Neural cell (in vitro differentiated cells): ENCODE measurements around the gene SELENON. TPM values are rescaled to one million over a fixed set of nuclear protein-coding genes. Genes with fewer than 3 reads are reported as not detected.

Source experiments
- H2AFZ ChIP-seq: fragments of 200-600, 300-800 bp; sonication (generic), shearing (Covaris generic); 2 replicates; pipeline ENCODE4 v1.6.0; 2014; ENCODE audit warnings: low read depth, mild to moderate bottlenecking, antibody characterized with exemption, low read length, moderate library complexity
- H3F3A ChIP-seq: fragments of 200-600 bp; shearing (Covaris generic); 2 replicates; pipeline ENCODE4 v1.6.1; 2016; ENCODE audit warnings: mild to moderate bottlenecking, moderate library complexity, mixed read lengths, antibody characterized with exemption, low read length; ENCODE audit not compliant: insufficient read depth, poor library complexity, severe bottlenecking
- H3K27ac ChIP-seq: fragments of 200-600, 300-800 bp; sonication (generic), shearing (Covaris generic); 2 replicates; pipeline ENCODE4 v1.5.1; 2014; ENCODE audit warnings: mild to moderate bottlenecking, low read length, moderate library complexity
- H3K27me3 ChIP-seq: fragments of 300-800, 200-600 bp; sonication (generic), shearing (Covaris generic); 2 replicates; pipeline ENCODE4 v1.6.0; 2014; ENCODE audit warnings: mild to moderate bottlenecking, low read depth, low read length, moderate library complexity; ENCODE audit not compliant: insufficient read depth
- H3K36me3 ChIP-seq: fragments of 300-800, 200-600 bp; sonication (generic), shearing (Covaris generic); 2 replicates; pipeline ENCODE4 v1.5.1; 2014; ENCODE audit warnings: mild to moderate bottlenecking, antibody characterized with exemption, low read length, moderate library complexity; ENCODE audit not compliant: insufficient read depth
- H3K4me2 ChIP-seq: fragments of 300-800, 200-600 bp; sonication (generic), shearing (Covaris generic); 2 replicates; pipeline ENCODE4 v1.6.0; 2014; ENCODE audit warnings: mild to moderate bottlenecking, low read length
- H3K4me3 ChIP-seq: fragments of 300-800, 200-600 bp; sonication (generic), shearing (Covaris generic); 2 replicates; pipeline ENCODE4 v1.5.1; 2014; ENCODE audit warnings: mild to moderate bottlenecking, low read length, moderate library complexity
- H3K79me2 ChIP-seq: fragments of 200-600 bp; shearing (Covaris generic); replicated peaks from 2 replicates; pipeline ENCODE4 v1.6.0; 2014; ENCODE audit warnings: mild to moderate bottlenecking, low read length, moderate library complexity; ENCODE audit not compliant: insufficient read depth
- H3K9ac ChIP-seq: fragments of 300-800, 200-600 bp; sonication (generic), shearing (Covaris generic); 2 replicates; pipeline ENCODE4 v1.6.1; 2016; ENCODE audit warnings: mild to moderate bottlenecking, low read length, mixed read lengths
- H3K9me2 ChIP-seq: fragments of 200-600 bp; shearing (Covaris generic); 2 replicates; pipeline ENCODE4 v1.6.1; 2016; ENCODE audit warnings: mild to moderate bottlenecking, low read length, mixed read lengths; ENCODE audit not compliant: insufficient read depth
- H3K9me3 ChIP-seq: fragments of 200-600, 300-800 bp; sonication (generic), shearing (Covaris generic); 2 replicates; pipeline ENCODE4 v1.6.1; 2016; ENCODE audit warnings: mild to moderate bottlenecking, mixed run types, low read length, moderate library complexity, mixed read lengths
- H4K20me1 ChIP-seq: fragments of 200-600 bp; shearing (Covaris generic); 2 replicates; pipeline ENCODE4 v1.6.1; 2016; ENCODE audit warnings: mild to moderate bottlenecking, mixed run types; ENCODE audit not compliant: insufficient read depth
- EP300 ChIP-seq: fragments of 450-650 bp; conservative IDR thresholded peaks from 2 replicates; pipeline ENCODE4 v1.6.1; 2014; ENCODE audit warnings: antibody characterized with exemption, mild to moderate bottlenecking, moderate library complexity; ENCODE audit not compliant: poor library complexity, severe bottlenecking
- EZH2 ChIP-seq: fragments of 200-600, 300-800 bp; shearing (Covaris generic), sonication (generic); IDR thresholded peaks from 2 replicates; pipeline ENCODE4 v1.6.1; 2014; ENCODE audit warnings: antibody characterized with exemption, low read length, borderline replicate concordance, mild to moderate bottlenecking; ENCODE audit not compliant: insufficient read depth, poor library complexity, severe bottlenecking
- MXI1 ChIP-seq: fragments of 450-650 bp; conservative IDR thresholded peaks from 2 replicates; pipeline ENCODE4 v1.6.1; 2014; ENCODE audit warnings: antibody characterized with exemption, mild to moderate bottlenecking; ENCODE audit not compliant: poor library complexity, severe bottlenecking
- POLR2AphosphoS5 ChIP-seq: IDR thresholded peaks from 2 replicates; pipeline ENCODE4 v1.6.1; 2012
- RAD21 ChIP-seq: fragments of 450-650 bp; conservative IDR thresholded peaks from 2 replicates; pipeline ENCODE4 v1.6.1; 2014; ENCODE audit warnings: antibody characterized with exemption, mild to moderate bottlenecking, moderate library complexity
- SMC3 ChIP-seq: fragments of 450-650 bp; conservative IDR thresholded peaks from 2 replicates; pipeline ENCODE4 v1.6.1; 2014; ENCODE audit warnings: antibody characterized with exemption, mild to moderate bottlenecking, moderate library complexity; ENCODE audit not compliant: poor library complexity
- TAF1 ChIP-seq: IDR thresholded peaks from 2 replicates; pipeline ENCODE4 v1.6.1; 2012; ENCODE audit warnings: low read depth
- polyA plus RNA-seq: library from polyadenylated mRNA; depleted of rRNA; stranded (reverse); fragments of >200 nt; gene quantifications from 2 replicates; pipeline ENCODE4 v1.2.3, GENCODE V29; 2014
- TF ChIP-seq, protein P1 (sequence below): fragments of 450-650 bp; IDR thresholded peaks from 2 replicates; pipeline ENCODE4 v1.5.1; 2014; ENCODE audit warnings: antibody characterized with exemption, mild to moderate bottlenecking, moderate library complexity; ENCODE audit not compliant: poor library complexity, severe bottlenecking
- TF ChIP-seq, protein P2 (sequence below): IDR thresholded peaks from 2 replicates; pipeline ENCODE4 v1.6.1; 2012; ENCODE audit warnings: borderline replicate concordance

The SELENON gene
- polyA plus RNA-seq, 1 donor from 2014 or later = 6.5 TPM

DNA sequence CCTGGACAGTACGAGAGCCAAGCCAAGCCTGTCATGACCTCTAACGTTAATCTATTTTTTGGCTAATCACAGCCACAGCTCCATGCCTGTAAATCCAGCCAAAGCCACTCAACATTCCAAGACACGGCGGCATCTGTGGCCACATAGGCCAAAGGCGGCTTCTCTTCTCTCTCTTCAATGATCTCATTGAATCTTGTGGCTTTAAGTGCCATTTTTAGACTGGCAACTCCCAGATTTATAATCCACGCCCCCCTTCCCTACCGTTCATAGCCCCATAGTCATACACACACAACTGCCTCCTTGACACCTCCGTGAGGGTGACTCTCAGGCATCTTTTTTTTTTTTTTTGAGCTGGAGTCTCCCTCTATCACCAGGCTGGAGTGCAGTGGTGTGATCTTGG is 5.7 kb upstream of the SELENON start:
- TF ChIP-seq EZH2 = no peak
- TF ChIP-seq SMC3 = no peak
- TF ChIP-seq RAD21 = no peak
- no peak for TF ChIP-seq MXI1
- TF ChIP-seq TAF1 = no peak
- no peak for TF ChIP-seq POLR2AphosphoS5
- TF ChIP-seq, protein P1, sequence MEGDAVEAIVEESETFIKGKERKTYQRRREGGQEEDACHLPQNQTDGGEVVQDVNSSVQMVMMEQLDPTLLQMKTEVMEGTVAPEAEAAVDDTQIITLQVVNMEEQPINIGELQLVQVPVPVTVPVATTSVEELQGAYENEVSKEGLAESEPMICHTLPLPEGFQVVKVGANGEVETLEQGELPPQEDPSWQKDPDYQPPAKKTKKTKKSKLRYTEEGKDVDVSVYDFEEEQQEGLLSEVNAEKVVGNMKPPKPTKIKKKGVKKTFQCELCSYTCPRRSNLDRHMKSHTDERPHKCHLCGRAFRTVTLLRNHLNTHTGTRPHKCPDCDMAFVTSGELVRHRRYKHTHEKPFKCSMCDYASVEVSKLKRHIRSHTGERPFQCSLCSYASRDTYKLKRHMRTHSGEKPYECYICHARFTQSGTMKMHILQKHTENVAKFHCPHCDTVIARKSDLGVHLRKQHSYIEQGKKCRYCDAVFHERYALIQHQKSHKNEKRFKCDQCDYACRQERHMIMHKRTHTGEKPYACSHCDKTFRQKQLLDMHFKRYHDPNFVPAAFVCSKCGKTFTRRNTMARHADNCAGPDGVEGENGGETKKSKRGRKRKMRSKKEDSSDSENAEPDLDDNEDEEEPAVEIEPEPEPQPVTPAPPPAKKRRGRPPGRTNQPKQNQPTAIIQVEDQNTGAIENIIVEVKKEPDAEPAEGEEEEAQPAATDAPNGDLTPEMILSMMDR = no peak
- TF ChIP-seq, protein P2, sequence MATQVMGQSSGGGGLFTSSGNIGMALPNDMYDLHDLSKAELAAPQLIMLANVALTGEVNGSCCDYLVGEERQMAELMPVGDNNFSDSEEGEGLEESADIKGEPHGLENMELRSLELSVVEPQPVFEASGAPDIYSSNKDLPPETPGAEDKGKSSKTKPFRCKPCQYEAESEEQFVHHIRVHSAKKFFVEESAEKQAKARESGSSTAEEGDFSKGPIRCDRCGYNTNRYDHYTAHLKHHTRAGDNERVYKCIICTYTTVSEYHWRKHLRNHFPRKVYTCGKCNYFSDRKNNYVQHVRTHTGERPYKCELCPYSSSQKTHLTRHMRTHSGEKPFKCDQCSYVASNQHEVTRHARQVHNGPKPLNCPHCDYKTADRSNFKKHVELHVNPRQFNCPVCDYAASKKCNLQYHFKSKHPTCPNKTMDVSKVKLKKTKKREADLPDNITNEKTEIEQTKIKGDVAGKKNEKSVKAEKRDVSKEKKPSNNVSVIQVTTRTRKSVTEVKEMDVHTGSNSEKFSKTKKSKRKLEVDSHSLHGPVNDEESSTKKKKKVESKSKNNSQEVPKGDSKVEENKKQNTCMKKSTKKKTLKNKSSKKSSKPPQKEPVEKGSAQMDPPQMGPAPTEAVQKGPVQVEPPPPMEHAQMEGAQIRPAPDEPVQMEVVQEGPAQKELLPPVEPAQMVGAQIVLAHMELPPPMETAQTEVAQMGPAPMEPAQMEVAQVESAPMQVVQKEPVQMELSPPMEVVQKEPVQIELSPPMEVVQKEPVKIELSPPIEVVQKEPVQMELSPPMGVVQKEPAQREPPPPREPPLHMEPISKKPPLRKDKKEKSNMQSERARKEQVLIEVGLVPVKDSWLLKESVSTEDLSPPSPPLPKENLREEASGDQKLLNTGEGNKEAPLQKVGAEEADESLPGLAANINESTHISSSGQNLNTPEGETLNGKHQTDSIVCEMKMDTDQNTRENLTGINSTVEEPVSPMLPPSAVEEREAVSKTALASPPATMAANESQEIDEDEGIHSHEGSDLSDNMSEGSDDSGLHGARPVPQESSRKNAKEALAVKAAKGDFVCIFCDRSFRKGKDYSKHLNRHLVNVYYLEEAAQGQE = no peak
- TF ChIP-seq EP300 = no peak
- Histone ChIP-seq H3K27ac (no peak overlapping the region), H3K9me3 (no peaks in the 10 kb centered on the region)

DNA sequence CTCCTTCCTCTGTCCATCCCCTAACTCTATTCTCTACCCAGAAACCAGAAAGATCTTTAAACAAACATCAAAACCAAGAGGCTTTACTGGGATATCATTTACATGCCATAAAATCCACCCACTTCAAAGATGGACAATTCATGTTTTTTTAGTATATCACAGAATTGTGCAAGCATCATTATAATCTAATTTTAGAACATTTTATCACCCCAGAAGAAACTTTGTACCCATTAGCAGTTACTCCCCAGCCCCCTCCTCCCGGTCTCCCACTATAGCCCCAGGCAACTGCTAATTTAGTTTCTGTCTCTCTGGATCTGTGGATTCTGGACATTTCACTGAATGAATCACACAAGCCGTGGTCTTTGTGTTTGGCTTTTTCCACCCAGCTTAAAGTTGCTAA is 4.8 kb upstream of the SELENON start:
- H3K36me3 ChIP-seq = no peaks in the 10 kb centered on the region
- H3K4me2 ChIP-seq = no peak overlapping the region
- H3K27ac ChIP-seq = no peak overlapping the region
- H3K9me2 ChIP-seq = no peaks in the 10 kb centered on the region
- no peak overlapping the region for H3K9ac ChIP-seq
- no peak overlapping the region for H3K4me3 ChIP-seq
- H3K9me3 ChIP-seq = no peaks in the 10 kb centered on the region
- H4K20me1 ChIP-seq = no peaks in the 10 kb centered on the region
- H3K27me3 ChIP-seq = no peaks in the 10 kb centered on the region
- H2AFZ ChIP-seq = no peak overlapping the region
- H3F3A ChIP-seq = no peaks in the 10 kb centered on the region
- TF ChIP-seq, protein P1 = no peak
- TF ChIP-seq, protein P2 = no peak
- H3K79me2 ChIP-seq = no peaks in the 10 kb centered on the region

More for the DNA sequence above, 5.7 kb upstream of the SELENON start:
- Histone ChIP-seq H2AFZ (no peak overlapping the region), H4K20me1 (no peaks in the 10 kb centered on the region), H3K9me2 (no peaks in the 10 kb centered on the region), H3K9ac (no peak overlapping the region), H3K27me3 (no peaks in the 10 kb centered on the region), H3K79me2 (no peaks in the 10 kb centered on the region), H3F3A (no peaks in the 10 kb centered on the region), H3K4me3 (no peak overlapping the region), H3K4me2 (no peak overlapping the region), H3K36me3 (no peaks in the 10 kb centered on the region)
